ENCODE results near the gene ZNF236. TPM values are rescaled to one million over a fixed set of nuclear protein-coding genes. Genes with fewer than 3 reads are reported as not detected.
"Not testable (repeated sequence)": the region's sequence is repeated elsewhere in the genome, so short reads cannot be mapped to it uniquely, and the experiment has no call there.

ZNF236 gene
- total RNA-seq, 2 donors from 2014 or later = 19.3 to 20.1 TPM

GRCh38 chr18:76967299-76967698 lies 144.9 kb downstream of the ZNF236 start:
- peaks cover 13% of the 10 kb centered on the region for H3K36me3 Mint-ChIP-seq (ENCODE audit: low read depth)
- not testable (repeated sequence) for H3K4me3 Mint-ChIP-seq; ATAC-seq (replicated peaks); H3K27me3 Mint-ChIP-seq; H3K27ac Mint-ChIP-seq; H3K9me3 Mint-ChIP-seq
- peaks cover 24% of the 10 kb centered on the region for H3K4me1 Mint-ChIP-seq

GRCh38 chr18:76967721-76968472 lies 145.5 kb downstream of the ZNF236 start:
- Mint-ChIP-seq H3K27me3 (no peaks in the 10 kb centered on the region), H3K4me3 (no peak overlapping the region), H3K9me3 (no peaks in the 10 kb centered on the region), H3K27ac (no peak overlapping the region), H3K36me3 (ENCODE audit: low read depth) (peaks cover 13% of the 10 kb centered on the region), H3K4me1 (peaks cover 22% of the 10 kb centered on the region)
- ATAC-seq (replicated peaks) = peak; percentile 39

GRCh38 chr18:76970770-76971559 lies 148.6 kb downstream of the ZNF236 start:
- Mint-ChIP-seq H3K36me3 (ENCODE audit: low read depth) (peaks cover 13% of the 10 kb centered on the region), H3K9me3 (no peaks in the 10 kb centered on the region), H3K4me1 (no peaks in the 10 kb centered on the region), H3K27ac (no peak overlapping the region), H3K4me3 (no peak overlapping the region), H3K27me3 (no peaks in the 10 kb centered on the region)
- ATAC-seq (replicated peaks) = no peak

GRCh38 chr18:76972241-76972640 lies 149.9 kb downstream of the ZNF236 start:
- Mint-ChIP-seq H3K9me3 (no peaks in the 10 kb centered on the region), H3K4me3 (no peak overlapping the region), H3K27ac (no peak overlapping the region), H3K27me3 (no peaks in the 10 kb centered on the region), H3K36me3 (ENCODE audit: low read depth) (peaks cover 13% of the 10 kb centered on the region), H3K4me1 (no peaks in the 10 kb centered on the region)
- no peak for ATAC-seq (replicated peaks)

GRCh38 chr18:76972846-76973519 lies 150.6 kb downstream of the ZNF236 start:
- Mint-ChIP-seq H3K4me1 (no peaks in the 10 kb centered on the region), H3K36me3 (ENCODE audit: low read depth) (peaks cover 13% of the 10 kb centered on the region), H3K9me3 (no peaks in the 10 kb centered on the region), H3K27ac (no peak overlapping the region), H3K27me3 (no peaks in the 10 kb centered on the region), H3K4me3 (no peak overlapping the region)
- no peak for ATAC-seq (replicated peaks)

- Mint-ChIP-seq H3K36me3 (ENCODE audit: low read depth) (peaks cover 10% of the 10 kb centered on the region), H3K27me3 (no peaks in the 10 kb centered on the region), H3K4me3 (no peak overlapping the region), H3K9me3 (no peaks in the 10 kb centered on the region), H3K4me1 (no peaks in the 10 kb centered on the region), H3K27ac (no peak overlapping the region)
- no peak for ATAC-seq (replicated peaks)
Observed at GRCh38 chr18:76973520-76974266, 151.3 kb downstream of the ZNF236 start.

- H3K27me3 Mint-ChIP-seq = no peaks in the 10 kb centered on the region
- no peak for ATAC-seq (replicated peaks)
Observed at GRCh38 chr18:76974386-76974785, 152.0 kb downstream of the ZNF236 start.

GRCh38 chr18:76975577-76976110 lies 153.3 kb downstream of the ZNF236 start:
- ATAC-seq (replicated peaks) = no peak
- H3K27me3 Mint-ChIP-seq = no peaks in the 10 kb centered on the region
- H3K27ac Mint-ChIP-seq = no peak overlapping the region
- no peaks in the 10 kb centered on the region for H3K4me1 Mint-ChIP-seq
- no peak overlapping the region for H3K4me3 Mint-ChIP-seq
- H3K9me3 Mint-ChIP-seq = no peaks in the 10 kb centered on the region
- no peaks in the 10 kb centered on the region for H3K36me3 Mint-ChIP-seq (ENCODE audit: low read depth)

More at GRCh38 chr18:76974386-76974785, 152.0 kb downstream of the ZNF236 start:
- H3K4me1 Mint-ChIP-seq = no peaks in the 10 kb centered on the region
- no peaks in the 10 kb centered on the region for H3K9me3 Mint-ChIP-seq
- no peak overlapping the region for H3K4me3 Mint-ChIP-seq
- peaks cover 3% of the 10 kb centered on the region for H3K36me3 Mint-ChIP-seq (ENCODE audit: low read depth)
- no peak overlapping the region for H3K27ac Mint-ChIP-seq

GRCh38 chr18:76977108-76977621 lies 154.8 kb downstream of the ZNF236 start:
- Mint-ChIP-seq H3K4me3 (no peak overlapping the region), H3K9me3 (no peaks in the 10 kb centered on the region), H3K27ac (no peak overlapping the region), H3K27me3 (no peaks in the 10 kb centered on the region), H3K4me1 (no peaks in the 10 kb centered on the region), H3K36me3 (ENCODE audit: low read depth) (no peaks in the 10 kb centered on the region)
- ATAC-seq (replicated peaks) = no peak

GRCh38 chr18:76977684-76978232 lies 155.4 kb downstream of the ZNF236 start:
- Mint-ChIP-seq H3K4me1 (no peaks in the 10 kb centered on the region), H3K4me3 (no peak overlapping the region), H3K27ac (no peak overlapping the region), H3K9me3 (no peaks in the 10 kb centered on the region), H3K27me3 (no peaks in the 10 kb centered on the region), H3K36me3 (ENCODE audit: low read depth) (no peaks in the 10 kb centered on the region)
- ATAC-seq (replicated peaks) = no peak

GRCh38 chr18:76978616-76979015 lies 156.3 kb downstream of the ZNF236 start:
- ATAC-seq (replicated peaks) = no peak
- Mint-ChIP-seq H3K9me3 (no peaks in the 10 kb centered on the region), H3K27ac (no peak overlapping the region)

GRCh38 chr18:76979111-76979751 lies 156.9 kb downstream of the ZNF236 start:
- no peaks in the 10 kb centered on the region for H3K36me3 Mint-ChIP-seq (ENCODE audit: low read depth)
- no peaks in the 10 kb centered on the region for H3K27me3 Mint-ChIP-seq
- ATAC-seq (replicated peaks) = no peak
- H3K4me1 Mint-ChIP-seq = no peaks in the 10 kb centered on the region
- H3K27ac Mint-ChIP-seq = no peak overlapping the region
- no peak overlapping the region for H3K4me3 Mint-ChIP-seq
- no peaks in the 10 kb centered on the region for H3K9me3 Mint-ChIP-seq

More at GRCh38 chr18:76978616-76979015, 156.3 kb downstream of the ZNF236 start:
- no peaks in the 10 kb centered on the region for H3K36me3 Mint-ChIP-seq (ENCODE audit: low read depth)
- H3K27me3 Mint-ChIP-seq = no peaks in the 10 kb centered on the region
- no peaks in the 10 kb centered on the region for H3K4me1 Mint-ChIP-seq
- H3K4me3 Mint-ChIP-seq = no peak overlapping the region

GRCh38 chr18:76979906-76980305 lies 157.5 kb downstream of the ZNF236 start:
- ATAC-seq (replicated peaks) = no peak
- H3K9me3 Mint-ChIP-seq = no peaks in the 10 kb centered on the region
- no peak overlapping the region for H3K27ac Mint-ChIP-seq

More at GRCh38 chr18:76979906-76980305, 157.5 kb downstream of the ZNF236 start:
- Mint-ChIP-seq H3K4me3 (no peak overlapping the region), H3K4me1 (no peaks in the 10 kb centered on the region), H3K36me3 (ENCODE audit: low read depth) (no peaks in the 10 kb centered on the region), H3K27me3 (no peaks in the 10 kb centered on the region)

All from activated T-helper 17 cell treated with anti-CD3 and anti-CD28 coated beads, Interleukin-2, amount 50 U/mL, for 72 hours (primary cell).